CD4-positive, alpha-beta T cell treated with Interleukin-4 for 1 hour (primary cell): Measurements from ENCODE around the gene STK32A.

Experiments
- DNase-seq, 2 donors: peaks; one replicate each; pipeline ENCODE4 v3.0.0-alpha.2; 2020 to 2022

STK32A gene

DNA sequence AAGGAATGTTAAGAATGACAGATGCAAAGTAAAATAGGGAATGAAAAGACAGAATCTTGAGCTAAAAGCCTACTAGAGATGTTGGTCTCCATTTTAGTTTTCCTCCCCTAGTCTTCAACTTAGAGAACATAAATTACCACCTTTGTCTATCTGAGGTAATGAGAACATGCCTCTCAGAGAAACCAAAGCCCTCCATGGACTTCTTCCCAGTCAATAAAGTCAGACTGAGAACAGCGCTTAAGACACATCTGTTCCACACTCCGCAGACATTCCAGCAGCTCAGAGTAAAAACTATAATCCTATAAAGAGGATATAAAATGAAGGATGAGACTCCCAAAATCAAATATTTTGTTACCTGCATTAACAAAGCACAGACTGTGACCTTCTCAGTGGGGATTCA lies 195.8 kb downstream of the STK32A start:
- no peak for DNase-seq

DNA sequence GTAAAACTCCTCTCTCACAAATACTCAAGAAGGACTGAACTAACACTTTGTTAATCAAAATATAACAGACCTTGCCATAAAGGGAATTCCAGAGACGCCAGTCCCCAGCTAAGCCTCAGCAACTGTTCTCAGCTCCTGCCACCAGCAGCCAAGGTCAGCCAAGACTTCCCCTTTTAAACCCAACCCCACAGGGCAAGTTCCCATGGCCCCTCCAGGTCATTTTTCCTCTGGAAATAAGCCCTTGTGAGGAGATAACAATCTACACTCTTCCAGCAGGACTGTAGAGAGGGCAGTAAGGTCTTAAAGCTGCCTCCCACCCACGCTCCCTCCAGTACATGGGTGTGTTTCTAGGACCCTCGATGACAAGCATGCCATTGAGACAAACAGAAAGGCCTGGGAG lies 196.8 kb downstream of the STK32A start:
- no peak for DNase-seq

DNA sequence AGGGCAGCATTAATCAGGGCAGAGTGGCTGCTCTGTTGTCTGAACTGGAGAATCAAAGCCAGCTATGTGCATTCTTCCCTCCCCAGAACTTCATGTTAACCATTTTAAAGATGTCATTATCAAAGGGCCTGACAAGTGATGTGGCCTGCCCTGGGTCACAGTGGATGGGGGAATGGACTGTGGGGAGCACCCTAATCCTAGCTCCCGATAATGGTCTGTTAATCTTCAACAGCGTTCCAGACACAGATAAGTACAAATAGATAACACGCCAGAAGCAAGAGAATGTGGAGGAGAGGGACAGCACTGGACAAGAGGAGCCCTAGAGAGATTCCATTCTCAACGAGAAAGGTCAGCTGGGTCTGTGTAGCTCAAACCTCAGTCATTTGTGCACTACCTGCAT lies 197.5 kb downstream of the STK32A start:
- DNase-seq: no peak

DNA sequence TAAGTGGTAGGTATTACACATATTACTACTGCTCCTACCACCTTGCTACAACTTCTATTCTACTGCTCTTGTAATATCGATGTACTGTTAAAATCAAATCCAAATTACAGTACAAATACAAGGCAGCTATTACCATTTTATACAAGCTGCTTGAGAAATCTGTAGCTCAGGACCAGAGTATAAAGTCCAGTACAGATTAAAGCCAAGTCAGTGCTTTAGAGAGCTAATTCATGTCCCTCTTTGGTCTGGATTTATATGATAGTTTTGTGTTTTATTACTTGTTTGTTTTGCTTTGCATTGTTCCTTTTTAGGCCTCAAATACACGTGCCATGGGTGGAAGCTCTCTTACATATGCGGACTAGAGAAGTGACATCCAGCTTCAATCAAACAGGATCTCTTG lies 199.2 kb downstream of the STK32A start:
- no peak for DNase-seq

DNA sequence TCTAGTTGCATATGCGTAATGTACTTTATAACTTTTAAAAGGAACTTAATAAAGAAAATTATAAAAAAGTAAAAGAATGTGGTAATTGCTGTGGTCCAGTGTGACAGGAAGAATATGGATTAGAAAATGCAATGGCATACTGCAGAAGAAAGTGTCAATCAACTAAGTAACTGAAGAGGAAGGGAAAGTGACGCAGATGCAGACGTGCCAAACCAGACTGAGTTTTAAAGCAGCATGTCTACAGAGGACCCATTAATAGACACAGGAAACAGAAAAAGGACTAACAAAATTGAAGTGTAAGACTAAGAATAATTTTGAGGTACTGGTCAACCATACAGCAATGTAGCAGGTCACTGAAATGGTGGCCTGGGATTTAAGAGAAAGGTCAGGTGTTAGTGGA lies 201.8 kb downstream of the STK32A start:
- DNase-seq: no peak

DNA sequence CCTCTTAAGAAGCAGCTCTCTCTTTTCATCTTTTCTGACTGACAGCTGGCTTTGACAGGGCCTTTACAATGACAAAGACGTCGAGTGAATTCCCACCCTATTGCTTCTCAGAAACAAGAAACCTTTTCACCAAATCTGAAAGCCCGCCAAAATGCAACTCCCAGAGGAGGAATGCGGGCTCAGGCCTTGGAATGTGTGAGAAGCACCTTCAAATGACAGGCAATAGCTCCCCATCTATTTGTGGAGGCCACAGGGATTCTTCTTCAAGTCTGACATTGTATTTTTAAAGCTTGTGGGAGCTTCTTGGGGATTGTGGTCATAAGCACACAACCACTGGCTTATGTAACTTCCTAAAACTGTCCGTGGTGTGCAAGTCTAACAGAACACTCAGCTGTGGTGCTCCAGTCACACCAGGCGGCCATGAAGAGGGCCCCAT lies 202.4 kb downstream of the STK32A start:
- no peak for DNase-seq
